Vagina (tissue), 2 donors: ENCODE data around the gene MPEG1.

Experiments used
- CTCF ChIP-seq, 3 experiments: fragments of 450-650 bp in 2 of 3; fragments of 200-600 bp in 1 of 3; sonication (generic) in 1 of 3; IDR thresholded peaks; one replicate each; pipeline ENCODE4 v1.5.1; 2017 to 2019; ENCODE audit warnings: antibody characterized with exemption in 3 of 3, mild to moderate bottlenecking in 2 of 3, moderate library complexity in 2 of 3
- POLR2A ChIP-seq, 2 donors: fragments of 450-650 bp; IDR thresholded peaks; one replicate each; pipeline ENCODE4 v1.6.1; 2017; ENCODE audit warnings: antibody characterized with exemption in 2 of 2, mild to moderate bottlenecking in 2 of 2, moderate library complexity in 2 of 2
- POLR2AphosphoS5 ChIP-seq, 2 donors: sonication (generic); formaldehyde crosslinking; IDR thresholded peaks; one replicate each; pipeline ENCODE4 v1.9.0; 2017; ENCODE audit warnings: antibody characterized with exemption in 2 of 2, mild to moderate bottlenecking in 2 of 2, low read depth in 1 of 2; ENCODE audit not compliant: insufficient read depth in 1 of 2

- no peak for TF ChIP-seq CTCF (IDR thresholded peaks at IDR 0.05)
- TF ChIP-seq POLR2A (IDR thresholded peaks at IDR 0.05), result no peak
- no peak for TF ChIP-seq POLR2AphosphoS5 (IDR thresholded peaks at IDR 0.05; ENCODE audit: insufficient read depth in 1 of 2, low read depth in 1 of 2)
These were observed 11.7 kb upstream of the MPEG1 start for GRCh38 chr11:59224351-59224928.
